ENCODE results near the gene SPG7.

SPG7 gene

DNA sequence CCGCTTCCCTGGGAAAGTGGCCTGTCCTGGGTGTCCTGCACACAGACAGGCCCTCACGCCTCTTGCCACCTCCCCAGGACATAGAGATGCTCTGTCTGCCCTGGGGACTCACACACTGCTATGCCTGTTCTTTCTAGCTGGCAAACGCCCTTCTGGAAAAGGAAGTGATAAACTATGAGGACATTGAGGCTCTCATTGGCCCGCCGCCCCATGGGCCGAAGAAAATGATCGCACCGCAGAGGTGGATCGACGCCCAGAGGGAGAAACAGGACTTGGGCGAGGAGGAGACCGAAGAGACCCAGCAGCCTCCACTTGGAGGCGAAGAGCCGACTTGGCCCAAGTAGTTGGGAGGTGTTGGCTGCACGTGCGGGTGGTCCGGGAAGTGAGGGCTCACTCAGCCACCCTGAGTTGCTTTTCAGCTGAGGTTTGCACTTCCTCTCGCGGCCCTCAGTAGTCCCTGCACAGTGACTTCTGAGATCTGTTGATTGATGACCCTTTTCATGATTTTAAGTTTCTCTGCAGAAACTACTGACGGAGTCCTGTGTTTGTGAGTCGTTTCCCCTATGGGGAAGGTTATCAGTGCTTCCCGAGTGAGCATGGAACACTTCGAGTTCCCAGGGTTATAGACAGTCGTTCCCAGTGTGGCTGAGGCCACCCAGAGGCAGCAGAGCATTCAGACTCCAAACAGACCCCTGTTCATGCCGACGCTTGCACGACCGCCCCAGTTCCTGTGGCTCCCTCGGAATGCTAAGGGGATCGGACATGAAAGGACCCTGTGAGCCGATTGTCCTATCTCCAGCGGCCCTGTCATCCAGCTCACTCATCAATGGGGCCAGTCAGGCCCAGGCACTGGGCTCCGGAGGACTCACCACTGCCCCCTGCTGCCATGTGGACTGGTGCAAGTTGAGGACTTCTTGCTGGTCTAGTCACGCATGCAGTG, 48.8 kb downstream of the SPG7 start:
- Histone ChIP-seq H3K4me3 (ENCODE audit: low read length) (no peak overlapping the region), H3K9ac (ENCODE audit: low read length) (no peak overlapping the region), H3K4me1 (ENCODE audit: control insufficient read depth, insufficient read depth, low read length) (peaks cover 7% of the 10 kb centered on the region), H3K27me3 (ENCODE audit: control insufficient read depth, insufficient read depth, low read length) (no peaks in the 10 kb centered on the region), H3K36me3 (ENCODE audit: control insufficient read depth, insufficient read depth, low read length) (peaks cover 30% of the 10 kb centered on the region), H3K27ac (ENCODE audit: low read depth, low read length) (no peak overlapping the region)

DNA sequence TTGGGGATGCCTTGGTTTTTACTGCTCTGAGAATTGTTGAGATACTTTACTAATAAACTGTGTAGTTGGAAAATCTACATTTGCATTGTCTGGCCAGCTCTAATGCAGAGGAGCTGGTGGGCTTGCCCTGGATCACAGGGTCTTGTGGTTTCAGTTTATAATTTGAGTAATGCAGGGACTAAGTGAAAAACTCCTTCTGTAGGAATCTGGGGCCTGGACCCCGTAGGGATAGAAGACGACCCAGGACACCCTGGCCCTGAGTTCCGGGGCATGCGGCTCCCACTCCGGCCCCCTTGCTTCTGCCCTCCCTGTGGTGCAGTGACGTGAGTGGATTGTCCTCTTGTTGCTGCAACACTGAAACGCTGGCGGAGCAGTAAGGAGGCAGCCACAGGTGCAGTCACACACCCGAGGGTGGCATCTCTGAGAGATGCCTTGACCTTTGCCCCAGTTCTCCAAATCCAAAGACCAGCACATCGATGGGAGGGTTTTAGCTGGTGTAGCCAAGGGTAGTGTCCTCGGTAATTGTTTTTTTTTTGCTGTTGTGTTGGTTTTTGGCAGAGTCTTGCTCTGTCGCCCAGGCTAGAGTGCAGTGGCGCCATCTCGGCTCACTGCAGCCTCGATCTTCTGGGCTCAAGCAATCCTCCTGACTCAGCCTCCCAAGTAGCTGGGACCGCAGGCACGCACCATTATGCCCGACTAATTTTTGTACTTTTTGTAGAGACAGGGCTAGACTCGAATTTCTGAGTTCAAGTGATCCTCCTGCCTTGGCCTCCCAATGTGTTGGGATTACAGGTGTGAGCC, 49.7 kb downstream of the SPG7 start:
- Histone ChIP-seq H3K4me3 (ENCODE audit: low read length) (no peak overlapping the region), H3K36me3 (ENCODE audit: control insufficient read depth, insufficient read depth, low read length) (peaks cover 33% of the 10 kb centered on the region), H3K4me1 (ENCODE audit: control insufficient read depth, insufficient read depth, low read length) (peaks cover 8% of the 10 kb centered on the region), H3K9ac (ENCODE audit: low read length) (no peak overlapping the region), H3K27me3 (ENCODE audit: control insufficient read depth, insufficient read depth, low read length) (no peaks in the 10 kb centered on the region), H3K27ac (ENCODE audit: low read depth, low read length) (no peak overlapping the region)

DNA sequence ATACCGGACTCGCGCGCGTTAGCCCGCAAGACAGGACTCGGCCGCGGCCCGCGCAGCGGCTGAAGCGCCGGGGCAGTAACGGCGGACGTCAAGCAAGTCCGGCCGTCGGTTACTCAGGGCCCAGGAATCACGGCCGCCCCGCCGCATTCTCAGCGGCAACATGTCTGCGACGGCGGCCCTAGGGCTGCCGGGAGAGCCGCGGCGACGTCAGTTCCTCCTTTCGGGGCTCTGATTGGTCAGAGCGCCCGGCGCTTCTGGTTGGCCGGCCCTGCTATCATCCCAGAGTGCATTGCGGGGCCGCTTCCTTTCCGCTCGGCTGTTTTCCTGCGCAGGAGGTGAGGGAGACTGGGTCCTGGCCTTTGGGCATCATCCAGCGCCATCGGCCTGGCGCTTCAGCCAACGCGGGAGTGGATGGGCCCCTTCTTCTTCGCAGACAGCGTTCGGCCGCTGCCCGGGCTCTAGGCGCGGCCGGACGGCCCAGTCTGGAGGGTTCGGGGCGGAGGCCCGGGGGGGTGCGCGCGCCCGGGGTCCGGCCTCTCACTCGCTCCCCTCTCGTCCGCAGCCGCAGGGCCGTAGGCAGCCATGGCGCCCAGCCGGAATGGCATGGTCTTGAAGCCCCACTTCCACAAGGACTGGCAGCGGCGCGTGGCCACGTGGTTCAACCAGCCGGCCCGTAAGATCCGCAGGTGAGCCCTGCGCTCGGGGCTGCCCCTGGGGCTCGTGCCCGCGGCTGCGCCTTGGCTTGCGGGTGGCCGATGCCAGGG, 52.4 kb downstream of the SPG7 start, which contains the start of gene RPL13:
Gene RPL13, plus strand, starts transcription at position 305 of the 764 bp plus-strand sequence. Its CDS starts 278 bp downstream, at position 583.
- Histone ChIP-seq H3K4me3 (ENCODE audit: low read length) (peak within 1 kb of the TSS; percentile 82), H3K9ac (ENCODE audit: low read length) (peak within 1 kb of the TSS; percentile 90), H3K27me3 (ENCODE audit: control insufficient read depth, insufficient read depth, low read length) (no peaks in the 10 kb centered on the region), H3K36me3 (ENCODE audit: control insufficient read depth, insufficient read depth, low read length) (peaks cover 44% of the 10 kb centered on the region), H3K27ac (ENCODE audit: low read depth, low read length) (peak within 1 kb of the TSS; percentile 99), H3K4me1 (ENCODE audit: control insufficient read depth, insufficient read depth, low read length) (peaks cover 10% of the 10 kb centered on the region)

DNA sequence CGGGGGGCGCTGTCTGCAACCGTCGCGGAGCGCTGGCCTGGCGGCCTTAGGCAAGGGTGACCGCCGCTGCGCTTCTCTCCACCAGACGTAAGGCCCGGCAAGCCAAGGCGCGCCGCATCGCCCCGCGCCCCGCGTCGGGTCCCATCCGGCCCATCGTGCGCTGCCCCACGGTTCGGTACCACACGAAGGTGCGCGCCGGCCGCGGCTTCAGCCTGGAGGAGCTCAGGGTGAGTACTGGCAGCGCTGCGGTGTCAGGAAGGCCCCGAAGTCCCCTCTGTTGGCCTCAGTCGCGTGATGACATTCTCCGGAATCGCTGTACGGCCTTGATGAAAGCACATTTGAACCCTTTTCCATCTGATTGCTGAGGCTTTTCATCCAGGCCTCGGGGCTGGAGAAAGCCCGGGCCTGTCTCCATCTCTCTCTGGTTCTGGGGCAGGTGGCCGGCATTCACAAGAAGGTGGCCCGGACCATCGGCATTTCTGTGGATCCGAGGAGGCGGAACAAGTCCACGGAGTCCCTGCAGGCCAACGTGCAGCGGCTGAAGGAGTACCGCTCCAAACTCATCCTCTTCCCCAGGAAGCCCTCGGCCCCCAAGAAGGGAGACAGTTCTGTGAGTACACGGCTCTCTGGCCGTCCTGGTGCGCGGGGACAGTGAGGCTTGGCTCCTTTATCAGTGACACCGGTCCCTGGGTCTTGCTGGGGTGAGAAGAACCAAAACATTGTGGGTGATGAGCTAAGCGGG, 53.1 kb downstream of the SPG7 start:
- Histone ChIP-seq H3K36me3 (ENCODE audit: control insufficient read depth, insufficient read depth, low read length) (peaks cover 37% of the 10 kb centered on the region), H3K27ac (ENCODE audit: low read depth, low read length) (peak overlapping the region; percentile 99), H3K27me3 (ENCODE audit: control insufficient read depth, insufficient read depth, low read length) (no peaks in the 10 kb centered on the region), H3K4me3 (ENCODE audit: low read length) (peak overlapping the region; percentile 82), H3K9ac (ENCODE audit: low read length) (peak overlapping the region; percentile 90), H3K4me1 (ENCODE audit: control insufficient read depth, insufficient read depth, low read length) (peaks cover 14% of the 10 kb centered on the region)

DNA sequence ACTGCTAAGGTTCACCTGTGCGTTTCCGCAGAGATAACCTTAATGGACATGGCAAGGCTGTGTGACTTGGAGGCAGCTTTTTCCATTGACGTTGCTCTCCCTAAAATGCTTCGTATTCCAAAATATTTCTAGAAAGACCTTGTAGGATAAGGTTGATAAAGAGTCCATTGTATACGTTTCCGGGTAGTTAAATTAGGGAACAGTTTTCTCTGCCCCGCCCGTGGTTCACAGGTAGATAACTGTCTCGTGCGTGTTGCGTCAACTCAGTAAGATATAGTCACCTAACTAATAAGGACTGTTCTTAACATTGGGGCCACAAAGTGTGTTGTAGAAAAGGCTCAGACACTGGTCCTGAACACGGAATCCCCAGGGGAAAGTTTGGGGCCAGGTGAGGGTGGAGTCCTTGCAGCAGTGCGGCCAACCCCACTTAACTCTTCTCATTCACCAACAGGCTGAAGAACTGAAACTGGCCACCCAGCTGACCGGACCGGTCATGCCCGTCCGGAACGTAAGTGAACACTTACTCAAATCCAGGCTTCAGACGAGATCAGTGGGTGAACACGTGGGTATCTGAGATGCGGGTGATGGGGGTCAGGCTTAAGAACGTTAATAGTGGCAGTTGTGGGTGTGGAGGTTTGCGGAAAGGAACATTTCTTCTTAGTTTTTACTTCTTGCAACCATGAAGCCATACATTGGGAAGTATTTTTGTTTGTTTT, 53.8 kb downstream of the SPG7 start:
- peaks cover 14% of the 10 kb centered on the region for H3K4me1 ChIP-seq (ENCODE audit: control insufficient read depth, insufficient read depth, low read length)
- H3K27ac ChIP-seq (ENCODE audit: low read depth, low read length) = no peak overlapping the region
- no peak overlapping the region for H3K9ac ChIP-seq (ENCODE audit: low read length)
- H3K4me3 ChIP-seq (ENCODE audit: low read length) = peak overlapping the region; percentile 82
- H3K36me3 ChIP-seq (ENCODE audit: control insufficient read depth, insufficient read depth, low read length) = peaks cover 33% of the 10 kb centered on the region
- H3K27me3 ChIP-seq (ENCODE audit: control insufficient read depth, insufficient read depth, low read length) = no peaks in the 10 kb centered on the region

DNA sequence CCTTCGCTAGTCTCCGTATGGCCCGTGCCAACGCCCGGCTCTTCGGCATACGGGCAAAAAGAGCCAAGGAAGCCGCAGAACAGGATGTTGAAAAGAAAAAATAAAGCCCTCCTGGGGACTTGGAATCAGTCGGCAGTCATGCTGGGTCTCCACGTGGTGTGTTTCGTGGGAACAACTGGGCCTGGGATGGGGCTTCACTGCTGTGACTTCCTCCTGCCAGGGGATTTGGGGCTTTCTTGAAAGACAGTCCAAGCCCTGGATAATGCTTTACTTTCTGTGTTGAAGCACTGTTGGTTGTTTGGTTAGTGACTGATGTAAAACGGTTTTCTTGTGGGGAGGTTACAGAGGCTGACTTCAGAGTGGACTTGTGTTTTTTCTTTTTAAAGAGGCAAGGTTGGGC, 54.7 kb downstream of the SPG7 start:
- no peak overlapping the region for H3K27ac ChIP-seq (ENCODE audit: low read depth, low read length)
- H3K4me3 ChIP-seq (ENCODE audit: low read length) = no peak overlapping the region
- peaks cover 14% of the 10 kb centered on the region for H3K4me1 ChIP-seq (ENCODE audit: control insufficient read depth, insufficient read depth, low read length)
- H3K9ac ChIP-seq (ENCODE audit: low read length) = no peak overlapping the region
- peaks cover 31% of the 10 kb centered on the region for H3K36me3 ChIP-seq (ENCODE audit: control insufficient read depth, insufficient read depth, low read length)
- H3K27me3 ChIP-seq (ENCODE audit: control insufficient read depth, insufficient read depth, low read length) = no peaks in the 10 kb centered on the region

DNA sequence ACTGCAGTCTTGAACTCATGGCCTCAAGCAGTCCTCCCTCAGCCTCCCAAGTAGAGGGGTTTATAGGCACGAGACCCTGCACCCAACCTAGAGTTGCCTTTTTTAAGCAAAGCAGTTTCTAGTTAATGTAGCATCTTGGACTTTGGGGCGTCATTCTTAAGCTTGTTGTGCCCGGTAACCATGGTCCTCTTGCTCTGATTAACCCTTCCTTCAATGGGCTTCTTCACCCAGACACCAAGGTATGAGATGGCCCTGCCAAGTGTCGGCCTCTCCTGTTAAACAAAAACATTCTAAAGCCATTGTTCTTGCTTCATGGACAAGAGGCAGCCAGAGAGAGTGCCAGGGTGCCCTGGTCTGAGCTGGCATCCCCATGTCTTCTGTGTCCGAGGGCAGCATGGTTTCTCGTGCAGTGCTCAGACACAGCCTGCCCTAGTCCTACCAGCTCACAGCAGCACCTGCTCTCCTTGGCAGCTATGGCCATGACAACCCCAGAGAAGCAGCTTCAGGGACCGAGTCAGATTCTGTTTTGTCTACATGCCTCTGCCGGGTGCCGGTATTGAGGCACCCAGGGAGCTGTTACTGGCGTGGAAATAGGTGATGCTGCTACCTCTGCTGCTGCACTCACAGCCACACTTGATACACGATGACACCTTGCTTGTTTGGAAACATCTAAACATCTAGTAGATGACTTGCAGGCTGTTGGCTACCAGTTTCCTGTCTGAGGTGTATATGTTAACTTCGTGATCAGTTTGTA, 55.6 kb downstream of the SPG7 start:
- no peak overlapping the region for H3K27ac ChIP-seq (ENCODE audit: low read depth, low read length)
- H3K4me3 ChIP-seq (ENCODE audit: low read length) = no peak overlapping the region
- H3K4me1 ChIP-seq (ENCODE audit: control insufficient read depth, insufficient read depth, low read length) = peaks cover 14% of the 10 kb centered on the region
- no peaks in the 10 kb centered on the region for H3K27me3 ChIP-seq (ENCODE audit: control insufficient read depth, insufficient read depth, low read length)
- peaks cover 31% of the 10 kb centered on the region for H3K36me3 ChIP-seq (ENCODE audit: control insufficient read depth, insufficient read depth, low read length)
- H3K9ac ChIP-seq (ENCODE audit: low read length) = no peak overlapping the region

DNA sequence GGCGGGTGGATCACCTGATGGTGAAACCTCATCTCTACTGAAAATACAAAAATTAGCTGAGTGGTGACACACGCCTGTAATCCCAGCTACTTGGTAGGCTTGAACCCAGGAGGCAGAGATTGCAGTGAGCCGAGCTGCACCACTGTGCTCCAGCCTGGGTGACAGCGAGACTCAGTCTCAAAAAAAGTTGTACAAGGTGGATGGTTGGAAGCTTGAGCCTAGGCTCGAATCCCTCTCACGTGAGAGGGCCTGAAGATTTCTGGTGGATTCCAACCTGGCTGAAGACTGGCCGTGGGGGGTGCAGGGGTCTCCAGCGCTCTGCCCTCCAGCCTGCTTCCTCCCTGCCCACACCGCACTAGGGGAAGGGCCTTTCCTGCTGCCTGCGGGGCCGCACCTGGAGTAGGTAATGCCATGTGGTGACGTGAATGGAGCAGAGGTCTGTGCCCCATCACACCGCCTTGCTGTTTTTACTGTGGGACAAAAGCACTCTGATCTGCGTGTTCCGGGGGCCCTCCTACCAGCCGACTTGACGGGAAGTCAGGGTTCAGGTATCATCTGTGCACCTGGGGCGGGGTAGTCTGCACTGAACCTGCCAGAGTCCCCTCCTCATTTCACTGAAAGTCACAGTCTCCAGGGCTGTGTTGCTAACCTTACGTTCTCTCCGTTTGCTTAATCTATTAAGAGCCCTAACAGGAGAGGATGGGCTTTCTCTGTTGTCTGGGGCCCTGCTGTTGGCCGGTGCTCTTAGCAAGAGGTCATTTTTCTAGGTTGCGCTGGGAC, 56.5 kb downstream of the SPG7 start:
- H3K27me3 ChIP-seq (ENCODE audit: control insufficient read depth, insufficient read depth, low read length) = no peaks in the 10 kb centered on the region
- peaks cover 14% of the 10 kb centered on the region for H3K4me1 ChIP-seq (ENCODE audit: control insufficient read depth, insufficient read depth, low read length)
- H3K36me3 ChIP-seq (ENCODE audit: control insufficient read depth, insufficient read depth, low read length) = peaks cover 31% of the 10 kb centered on the region
- no peak overlapping the region for H3K4me3 ChIP-seq (ENCODE audit: low read length)
- no peak overlapping the region for H3K27ac ChIP-seq (ENCODE audit: low read depth, low read length)
- no peak overlapping the region for H3K9ac ChIP-seq (ENCODE audit: low read length)

DNA sequence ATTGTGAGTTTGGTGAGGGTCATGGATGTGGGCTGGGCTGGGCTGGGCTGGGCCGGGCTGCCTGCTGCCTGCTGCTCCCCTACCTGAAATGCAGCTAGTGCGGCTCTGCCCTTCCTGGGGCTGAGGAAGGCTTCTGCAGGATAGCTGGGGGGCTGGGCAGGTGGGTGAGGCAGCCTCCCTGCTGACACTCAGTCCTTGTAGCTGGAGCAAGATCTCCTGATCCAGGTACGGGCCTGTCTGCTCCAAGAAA, 57.0 kb downstream of the SPG7 start:
- peaks cover 2% of the 10 kb centered on the region for H3K27me3 ChIP-seq (ENCODE audit: control insufficient read depth, insufficient read depth, low read length)
- H3K27ac ChIP-seq (ENCODE audit: low read depth, low read length) = no peak overlapping the region
- no peak overlapping the region for H3K9ac ChIP-seq (ENCODE audit: low read length)
- peaks cover 31% of the 10 kb centered on the region for H3K36me3 ChIP-seq (ENCODE audit: control insufficient read depth, insufficient read depth, low read length)
- peaks cover 14% of the 10 kb centered on the region for H3K4me1 ChIP-seq (ENCODE audit: control insufficient read depth, insufficient read depth, low read length)
- no peak overlapping the region for H3K4me3 ChIP-seq (ENCODE audit: low read length)

DNA sequence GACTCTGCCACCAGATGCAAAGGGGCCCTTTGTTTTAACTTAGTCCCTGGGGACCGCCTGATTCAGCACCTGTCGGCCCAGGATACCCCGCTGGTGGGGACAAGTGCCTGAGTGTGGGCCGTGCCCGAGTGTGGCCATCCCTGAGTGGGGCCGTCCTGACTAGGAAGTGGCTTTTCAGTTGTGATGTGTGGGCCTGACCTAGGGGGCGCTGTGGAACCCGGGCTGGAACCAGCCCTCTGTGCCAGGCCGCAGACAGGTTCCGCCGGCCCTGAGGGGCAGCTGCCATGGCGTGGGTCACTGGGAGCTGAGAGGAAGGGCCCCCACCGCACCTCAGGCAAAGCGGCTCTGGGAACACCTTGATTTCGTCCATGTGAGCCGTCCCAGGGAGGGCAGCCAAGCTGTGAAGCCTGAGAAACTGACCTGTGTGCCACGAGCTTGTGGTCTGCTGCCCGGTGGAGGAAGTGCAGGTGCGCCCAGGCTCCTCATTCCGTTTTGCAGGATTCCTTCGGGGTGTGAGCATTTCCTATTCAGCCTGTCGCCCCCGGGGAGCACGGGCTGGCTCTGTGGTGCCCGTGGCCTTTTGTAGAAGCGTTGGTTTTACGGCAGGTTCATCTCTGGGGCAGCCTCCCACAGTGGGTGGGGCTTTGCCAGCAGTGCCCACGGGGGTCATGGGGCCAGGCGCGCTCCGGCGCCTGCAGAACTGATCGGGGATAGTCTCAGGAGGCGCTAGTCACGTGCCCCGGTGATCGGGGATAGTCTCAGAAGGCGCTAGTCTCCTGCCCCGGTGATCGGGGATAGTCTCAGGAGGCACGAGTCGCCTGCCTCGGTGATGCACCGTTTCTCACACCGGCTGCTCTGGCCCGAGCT, 57.5 kb downstream of the SPG7 start:
- H3K36me3 ChIP-seq (ENCODE audit: control insufficient read depth, insufficient read depth, low read length) = peaks cover 31% of the 10 kb centered on the region
- peak overlapping the region; percentile 48 for H3K4me3 ChIP-seq (ENCODE audit: low read length)
- H3K27me3 ChIP-seq (ENCODE audit: control insufficient read depth, insufficient read depth, low read length) = peaks cover 6% of the 10 kb centered on the region
- H3K9ac ChIP-seq (ENCODE audit: low read length) = no peak overlapping the region
- H3K4me1 ChIP-seq (ENCODE audit: control insufficient read depth, insufficient read depth, low read length) = peaks cover 14% of the 10 kb centered on the region
- H3K27ac ChIP-seq (ENCODE audit: low read depth, low read length) = no peak overlapping the region
